HepG2 (cell line): ENCODE measurements around the gene RAP2C. TPM values are rescaled to one million over a fixed set of nuclear protein-coding genes. Genes with fewer than 3 reads are reported as not detected.
A peak's percentile ranks its signal among the peaks of the same experiment; 100 is the strongest.

Experiments used
- CERS6 ChIP-seq: sonication (generic); formaldehyde crosslinking; IDR thresholded peaks from 2 replicates; pipeline ENCODE4 v1.5.0; 2020; ENCODE audit warnings: missing genetic modification reagents
- DR1 ChIP-seq: sonication (generic); formaldehyde crosslinking; IDR thresholded peaks from 2 replicates; pipeline ENCODE4 v1.8.0; 2021; ENCODE audit warnings: mild to moderate bottlenecking, missing genetic modification reagents, inconsistent platforms
- GRHL1 ChIP-seq: sonication (generic); formaldehyde crosslinking; conservative IDR thresholded peaks from 2 replicates; pipeline ENCODE4 v1.8.0; 2022; ENCODE audit warnings: missing genetic modification reagents
- HDAC6 ChIP-seq: fragments of 200-600 bp; sonication (generic); IDR thresholded peaks from 2 replicates; pipeline ENCODE4 v1.7.0; 2017; ENCODE audit warnings: mild to moderate bottlenecking, antibody characterized with exemption, low read length, low read depth
- HNRNPLL ChIP-seq: fragments of 200-400 bp; formaldehyde crosslinking; IDR thresholded peaks from 2 replicates; pipeline ENCODE4 v1.6.1; 2017; ENCODE audit warnings: mild to moderate bottlenecking, low read depth, low read length; ENCODE audit not compliant: poor library complexity, severe bottlenecking
- NFYB ChIP-seq: sonication (generic); formaldehyde crosslinking; IDR thresholded peaks from 2 replicates; pipeline ENCODE4 v1.4.0; 2020; ENCODE audit warnings: missing genetic modification reagents
- PAXIP1 ChIP-seq: sonication (generic); formaldehyde crosslinking; conservative IDR thresholded peaks from 2 replicates; pipeline ENCODE4 v1.4.0; 2020; ENCODE audit warnings: mild to moderate bottlenecking, missing genetic modification reagents, moderate library complexity
- TFDP1 ChIP-seq: IDR thresholded peaks from 2 replicates; pipeline ENCODE4 v1.6.1; 2016; ENCODE audit warnings: missing compliant biosample characterization, missing genetic modification reagents, borderline replicate concordance
- ZFP91 ChIP-seq: sonication (generic); formaldehyde crosslinking; IDR thresholded peaks from 2 replicates; pipeline ENCODE4 v1.9.0; 2022; ENCODE audit warnings: missing genetic modification reagents, mild to moderate bottlenecking, borderline replicate concordance
- ZNF34 ChIP-seq: sonication (generic); formaldehyde crosslinking; IDR thresholded peaks from 2 replicates; pipeline ENCODE4 v1.4.0; 2020; ENCODE audit warnings: mild to moderate bottlenecking, missing genetic modification reagents, borderline replicate concordance
- ZNF644 ChIP-seq: IDR thresholded peaks from 2 replicates; pipeline ENCODE4 v1.6.1; 2016; ENCODE audit warnings: low read depth
- ZNF687 ChIP-seq: sonication (generic); formaldehyde crosslinking; IDR thresholded peaks from 2 replicates; pipeline ENCODE4 v1.5.1; 2020; ENCODE audit warnings: mild to moderate bottlenecking, missing genetic modification reagents, moderate library complexity
- ZNF746 ChIP-seq: sonication (generic); formaldehyde crosslinking; IDR thresholded peaks from 2 replicates; pipeline ENCODE4 v1.8.0; 2022; ENCODE audit warnings: mild to moderate bottlenecking, missing genetic modification reagents
- ZNF747 ChIP-seq: sonication (generic); formaldehyde crosslinking; IDR thresholded peaks from 2 replicates; pipeline ENCODE4 v1.8.1; 2023; ENCODE audit warnings: missing genetic modification reagents, mild to moderate bottlenecking, borderline replicate concordance
- polyA plus RNA-seq, 8 experiments: library from polyadenylated mRNA; depleted of rRNA in 3 of 8; stranded (reverse) in 7 of 8; unstranded in 1 of 8; fragments of >200 nt; fragmentation: Illumina TruSeq in 4 of 8; extraction: Trizol in 4 of 8; gene quantifications; 2 replicates each; pipeline versions ENCODE4 v1.2.1 to v1.2.3, GENCODE V29; 2011 to 2016; ENCODE audit warnings: low read depth in 4 of 8, missing spikeins in 1 of 8, mixed read lengths in 1 of 8; ENCODE audit not compliant: insufficient read depth in 1 of 8
- total RNA-seq, 5 experiments: library from RNA; depleted of rRNA; stranded (reverse); fragments of >200 nt; fragmentation: Illumina TruSeq; extraction: Trizol; gene quantifications; 2 replicates each; pipeline ENCODE4 v1.2.3, GENCODE V29; 2016; ENCODE audit warnings: low read depth in 1 of 5

Gene RAP2C
- total and polyA plus RNA-seq, 2 of the 13 experiments (the other 11 are each of a cell fraction or from before 2014, with no cell fraction given) = 8.0 to 28.5 TPM

GRCh38 chrX:132218100-132218812, 991 bp downstream of the RAP2C start (continued):
- no peak for TF ChIP-seq GRHL1 (CRISPR knock-in tag)
- no peak for TF ChIP-seq NFYB
- no peak for TF ChIP-seq DR1 (CRISPR knock-in tag)
- TF ChIP-seq ZNF746 (CRISPR knock-in tag) = peak; percentile 35; the same call in 1 of the 2 replicates
- TF ChIP-seq TFDP1 (CRISPR knock-in tag) = no peak
- no peak for TF ChIP-seq ZNF644 (CRISPR knock-in tag)
- peak; percentile 34 for TF ChIP-seq HNRNPLL
- TF ChIP-seq PAXIP1 (CRISPR knock-in tag) = no peak
- no peak for TF ChIP-seq ZFP91
- no peak for TF ChIP-seq ZNF34 (CRISPR knock-in tag)
- TF ChIP-seq ZNF687 (CRISPR knock-in tag) = peak; percentile 59
- TF ChIP-seq HDAC6 = no peak
- no peak for TF ChIP-seq CERS6 (CRISPR knock-in tag)
- TF ChIP-seq ZNF747 (CRISPR knock-in tag) = no peak
